K562 (cell line): Measurements from ENCODE around the gene ZEB2. TPM values are rescaled to one million over a fixed set of nuclear protein-coding genes. Genes with fewer than 3 reads are reported as not detected.
A peak's percentile ranks its signal among the peaks of the same experiment; 100 is the strongest.

Experiments used
- CUX1 ChIP-seq: fragments of 200-800 bp; sonication (Bioruptor generic); IDR thresholded peaks from 2 replicates; pipeline ENCODE4 v1.6.1; 2016; ENCODE audit warnings: missing genetic modification characterization, missing compliant biosample characterization
- ELF2 ChIP-seq: fragments of 250-450 bp; sonication (Bioruptor Pico); IDR thresholded peaks from 2 replicates; pipeline ENCODE4 v1.5.0; 2021; ENCODE audit warnings: mild to moderate bottlenecking
- HES1 ChIP-seq: fragments of 450-650 bp; IDR thresholded peaks from 2 replicates; pipeline ENCODE4 v1.6.1; 2016; ENCODE audit warnings: low read depth, mild to moderate bottlenecking, moderate library complexity
- HIVEP1 ChIP-seq: fragments of 250-450 bp; sonication (Bioruptor Pico); IDR thresholded peaks from 2 replicates; pipeline ENCODE4 v1.4.0; 2020; ENCODE audit warnings: mild to moderate bottlenecking
- HMG20A ChIP-seq: fragments of 450-650 bp; formaldehyde crosslinking; conservative IDR thresholded peaks from 2 replicates; pipeline ENCODE4 v1.4.0; 2020; ENCODE audit warnings: mild to moderate bottlenecking, mixed read lengths
- HMGN3 ChIP-seq: IDR thresholded peaks from 2 replicates; pipeline ENCODE4 v1.6.1; 2011; ENCODE audit warnings: borderline replicate concordance, low read depth, mild to moderate bottlenecking, mixed read lengths, low read length; ENCODE audit not compliant: insufficient read length; ENCODE audit errors: extremely low read depth
- MAFK ChIP-seq: IDR thresholded peaks from 2 replicates; pipeline ENCODE4 v1.6.1; 2011; ENCODE audit warnings: low read length, improper control_type of control experiment
- MCM3 ChIP-seq: fragments of 450-650 bp; IDR thresholded peaks from 2 replicates; pipeline ENCODE4 v1.6.1; 2016
- OTX1 ChIP-seq: fragments of 450-650 bp; formaldehyde crosslinking; IDR thresholded peaks from 2 replicates; pipeline ENCODE4 v1.4.0; 2022; ENCODE audit warnings: mild to moderate bottlenecking
- PHF8 ChIP-seq: fragments of 200-600 bp; sonication (generic); IDR thresholded peaks from 2 replicates; pipeline ENCODE4 v1.6.1; 2012; ENCODE audit warnings: mixed run types, mild to moderate bottlenecking, inconsistent platforms, low read length, moderate library complexity, borderline replicate concordance
- PKNOX1 ChIP-seq: fragments of 450-650 bp; IDR thresholded peaks from 2 replicates; pipeline ENCODE4 v1.6.1; 2016
- RBM17 ChIP-seq: fragments of 200-400 bp; formaldehyde crosslinking; IDR thresholded peaks from 2 replicates; pipeline ENCODE4 v1.6.1; 2017; ENCODE audit warnings: low read depth, mild to moderate bottlenecking, low read length, borderline replicate concordance
- TRIM24 ChIP-seq, 2 experiments: fragments of 450-650 bp; IDR thresholded peaks; 2 replicates each; pipeline ENCODE4 v1.6.1; 2016
- YBX1 ChIP-seq: fragments of 450-650 bp; IDR thresholded peaks from 2 replicates; pipeline ENCODE4 v1.7.1; 2016; ENCODE audit warnings: mild to moderate bottlenecking
- ZHX1 ChIP-seq: fragments of 150-350 bp; conservative IDR thresholded peaks from 2 replicates; pipeline ENCODE4 v1.6.1; 2014; ENCODE audit warnings: low read length
- polyA plus RNA-seq, 8 experiments: library from polyadenylated mRNA; depleted of rRNA in 4 of 8; stranded (reverse) in 5 of 8; unstranded in 3 of 8; fragments of >200 nt; fragmentation: Nextera tagmentation in 2 of 8; fragmentation: Illumina TruSeq in 1 of 8; extraction: Ambion mirVana in 2 of 8; extraction: Trizol in 1 of 8; gene quantifications; 2 replicates each; pipeline versions ENCODE4 v1.2.1 to v1.2.3, GENCODE V29; 2011 to 2014; ENCODE audit warnings: inconsistent platforms in 1 of 8, missing spikeins in 1 of 8
- total RNA-seq, 7 experiments: library from RNA; depleted of rRNA in 6 of 7; stranded (reverse); fragments of >200 nt in 6 of 7; fragmentation: Illumina TruSeq in 2 of 7; extraction: Trizol in 2 of 7; gene quantifications; 2 replicates each; pipeline versions ENCODE4 v1.2.1 to v1.2.3, GENCODE V29; 2011 to 2021; ENCODE audit warnings: low replicate concordance in 1 of 7
- TF ChIP-seq, protein P1 (sequence below): fragments of 450-650 bp; formaldehyde crosslinking; conservative IDR thresholded peaks from 2 replicates; pipeline ENCODE4 v1.4.0; 2022; ENCODE audit warnings: mild to moderate bottlenecking, missing genetic modification characterization

Gene ZEB2
- total and polyA plus RNA-seq, 9 of the 15 experiments (the other 6 are each of a cell fraction or from before 2014, with no cell fraction given) = 15.1 to 113 (median 72.3) TPM

GRCh38 chr2:144522897-144523595, 3.1 kb upstream of the ZEB2 start (continued):
- TF ChIP-seq, protein P1, sequence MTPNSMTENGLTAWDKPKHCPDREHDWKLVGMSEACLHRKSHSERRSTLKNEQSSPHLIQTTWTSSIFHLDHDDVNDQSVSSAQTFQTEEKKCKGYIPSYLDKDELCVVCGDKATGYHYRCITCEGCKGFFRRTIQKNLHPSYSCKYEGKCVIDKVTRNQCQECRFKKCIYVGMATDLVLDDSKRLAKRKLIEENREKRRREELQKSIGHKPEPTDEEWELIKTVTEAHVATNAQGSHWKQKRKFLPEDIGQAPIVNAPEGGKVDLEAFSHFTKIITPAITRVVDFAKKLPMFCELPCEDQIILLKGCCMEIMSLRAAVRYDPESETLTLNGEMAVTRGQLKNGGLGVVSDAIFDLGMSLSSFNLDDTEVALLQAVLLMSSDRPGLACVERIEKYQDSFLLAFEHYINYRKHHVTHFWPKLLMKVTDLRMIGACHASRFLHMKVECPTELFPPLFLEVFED (CRISPR knock-in tag) = no peak
- no peak for TF ChIP-seq HMG20A (CRISPR knock-in tag)
- no peak for TF ChIP-seq YBX1
- no peak for TF ChIP-seq MAFK
- no peak for TF ChIP-seq ZHX1
- no peak for TF ChIP-seq CUX1
- TF ChIP-seq PKNOX1 = peak; percentile 70
- no peak for TF ChIP-seq RBM17
- TF ChIP-seq HES1 = no peak
- TF ChIP-seq OTX1 (CRISPR knock-in tag) = no peak
- TF ChIP-seq HMGN3 = no peak
- TF ChIP-seq ELF2 = no peak
- no peak for TF ChIP-seq HIVEP1
- no peak; the same call in 1 of the 2 replicates for TF ChIP-seq PHF8
- TF ChIP-seq TRIM24 (IDR thresholded peaks at IDR 0.05) = no peak
- no peak for TF ChIP-seq MCM3
